ENCODE data around the gene GATAD2B. TPM values are rescaled to one million over a fixed set of nuclear protein-coding genes. Genes with fewer than 3 reads are reported as not detected.

GATAD2B gene
- 2.3 and 4.4 TPM in 2 replicates for total RNA-seq

DNA sequence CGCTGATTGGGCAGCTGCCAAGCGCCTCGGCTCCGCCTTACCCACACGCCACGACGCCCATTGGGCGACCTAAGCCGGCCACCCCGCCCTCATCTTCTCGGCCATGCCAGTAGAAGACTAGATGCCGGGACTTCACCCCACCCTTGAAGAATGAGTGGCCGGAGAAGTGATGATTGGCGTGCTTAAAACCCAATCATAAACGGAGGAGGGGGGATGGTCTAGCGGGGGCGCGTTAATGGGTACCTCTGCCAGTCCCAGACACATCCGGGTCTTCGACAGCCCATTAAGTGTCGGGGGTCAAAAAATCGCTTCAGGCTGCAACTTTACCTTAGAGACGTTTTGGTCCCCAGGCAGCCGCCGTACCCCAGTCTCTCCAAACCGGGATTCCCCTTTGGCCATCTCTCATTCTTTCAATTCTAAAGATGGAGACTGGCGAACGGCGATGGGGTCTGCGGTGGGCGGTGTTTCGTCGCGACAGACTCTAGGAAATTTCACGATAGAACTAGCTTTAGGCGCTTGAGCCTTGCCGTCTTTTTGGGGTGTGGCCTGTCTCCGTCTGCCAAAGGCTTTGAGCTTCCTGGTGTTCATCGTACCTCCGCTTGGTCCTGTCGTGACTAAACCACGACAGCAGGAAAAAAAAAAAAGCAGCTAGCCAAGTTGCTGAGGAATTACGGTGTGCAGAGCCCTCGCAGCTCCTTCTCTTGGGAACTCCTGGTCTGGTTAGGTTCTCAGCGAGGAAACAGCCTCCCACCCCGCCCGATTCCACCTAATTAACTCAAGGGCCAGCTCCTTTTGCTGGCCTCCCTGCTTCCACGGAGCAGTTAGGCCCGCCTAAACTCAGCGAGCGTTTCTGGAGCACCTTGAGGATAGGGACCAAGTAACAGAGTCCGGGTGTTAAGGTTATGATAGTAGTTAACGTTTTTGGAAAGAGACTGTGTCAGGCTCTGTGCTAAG is at the start of gene GATAD2B:
Gene GATAD2B (minus strand): TSS at position 1 of the 954 bp plus-strand sequence. CDS start 94,625 bp downstream, outside the sequence.

DNA sequence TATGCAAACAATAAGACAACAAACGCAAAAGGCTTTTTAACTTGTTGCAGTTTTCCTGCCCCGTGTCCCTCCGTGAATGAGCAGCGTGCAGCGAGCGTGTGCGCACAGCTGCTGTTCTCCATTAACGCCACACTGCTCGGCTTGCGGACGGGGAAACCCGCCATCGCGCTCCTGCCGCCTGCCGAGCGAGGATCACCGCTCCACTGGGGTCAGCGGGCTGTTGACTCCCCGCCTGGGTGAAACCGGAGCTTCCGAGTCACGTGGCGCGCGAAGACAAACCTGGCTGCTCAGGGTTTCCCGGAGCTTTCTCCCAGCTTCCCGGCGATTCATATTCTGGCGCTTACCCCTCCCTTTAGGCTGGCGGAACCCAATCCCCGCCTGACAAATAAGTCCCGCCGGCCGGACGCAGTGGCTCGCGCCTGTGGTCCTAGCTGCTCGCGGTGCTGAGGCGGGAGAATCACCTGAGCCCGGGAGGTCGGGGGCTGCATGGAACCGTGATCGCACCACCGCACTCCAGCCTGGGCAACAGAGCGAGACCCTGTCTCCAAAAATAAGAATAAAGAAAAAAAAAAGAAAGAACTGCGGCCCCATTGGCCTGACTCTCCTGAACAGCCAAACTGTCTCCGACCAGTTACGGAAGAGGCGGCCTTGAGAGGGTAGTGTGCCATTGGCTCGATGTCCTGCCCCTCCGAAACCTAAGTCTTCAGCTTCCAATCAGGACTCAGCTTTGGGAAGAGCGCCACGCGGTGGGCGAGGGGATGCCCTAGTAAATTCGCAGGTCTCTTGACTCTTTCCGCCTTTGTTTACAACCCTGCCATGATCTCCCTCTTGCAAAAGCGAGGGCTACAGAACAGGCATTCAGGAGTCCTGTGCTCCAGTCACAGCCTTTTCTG is 44.6 kb upstream of the GATAD2B start, which contains the start of gene CREB3L4:
Gene CREB3L4 (plus strand): TSS at position 796 of the 893 bp plus-strand sequence. CDS start 624 bp downstream, outside the sequence.

DNA sequence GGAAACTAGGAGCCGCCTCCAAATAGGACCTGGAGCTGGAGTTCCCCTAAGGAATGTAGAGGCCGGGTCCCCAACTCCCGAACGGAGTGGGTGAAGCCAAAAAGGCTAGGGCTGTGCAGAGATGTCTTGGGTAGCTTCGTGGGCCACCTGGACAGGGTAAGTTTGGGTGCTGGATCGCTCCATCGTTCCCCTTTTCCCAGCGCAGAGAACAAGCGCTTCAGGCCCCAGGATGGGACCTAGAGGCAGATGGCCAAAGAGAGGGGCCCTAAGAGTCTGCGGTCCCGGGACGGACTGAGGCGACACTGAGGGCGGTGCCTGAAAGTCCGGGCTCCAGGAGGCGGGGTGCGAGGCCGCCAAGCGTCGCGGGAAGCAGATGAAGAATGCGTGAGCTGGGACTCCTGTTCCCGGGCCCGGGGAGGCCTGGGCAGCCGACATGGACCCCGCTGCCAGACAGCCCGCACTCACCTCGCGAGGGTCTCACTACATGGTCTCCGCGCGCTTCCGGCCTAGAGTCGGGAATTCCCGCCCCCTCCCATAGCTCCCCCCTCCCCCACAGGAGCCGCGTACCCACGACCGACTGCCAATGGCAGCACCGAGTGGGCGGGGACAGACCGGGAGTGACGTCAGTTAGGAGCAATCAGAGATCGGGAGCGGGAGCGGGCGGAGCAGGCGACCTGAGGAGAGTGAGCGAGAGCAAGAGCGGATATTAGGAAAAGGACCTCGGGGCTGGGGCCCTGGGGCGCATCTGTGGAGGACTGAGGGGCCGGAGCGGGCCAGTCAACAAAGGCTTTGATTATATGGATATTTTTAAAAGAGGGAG is 40.5 kb upstream of the GATAD2B start, which contains the start of gene SLC39A1:
Gene SLC39A1 (minus strand): TSS at position 508 of the 820 bp plus-strand sequence. CDS start 822 bp downstream, outside the sequence.

DNA sequence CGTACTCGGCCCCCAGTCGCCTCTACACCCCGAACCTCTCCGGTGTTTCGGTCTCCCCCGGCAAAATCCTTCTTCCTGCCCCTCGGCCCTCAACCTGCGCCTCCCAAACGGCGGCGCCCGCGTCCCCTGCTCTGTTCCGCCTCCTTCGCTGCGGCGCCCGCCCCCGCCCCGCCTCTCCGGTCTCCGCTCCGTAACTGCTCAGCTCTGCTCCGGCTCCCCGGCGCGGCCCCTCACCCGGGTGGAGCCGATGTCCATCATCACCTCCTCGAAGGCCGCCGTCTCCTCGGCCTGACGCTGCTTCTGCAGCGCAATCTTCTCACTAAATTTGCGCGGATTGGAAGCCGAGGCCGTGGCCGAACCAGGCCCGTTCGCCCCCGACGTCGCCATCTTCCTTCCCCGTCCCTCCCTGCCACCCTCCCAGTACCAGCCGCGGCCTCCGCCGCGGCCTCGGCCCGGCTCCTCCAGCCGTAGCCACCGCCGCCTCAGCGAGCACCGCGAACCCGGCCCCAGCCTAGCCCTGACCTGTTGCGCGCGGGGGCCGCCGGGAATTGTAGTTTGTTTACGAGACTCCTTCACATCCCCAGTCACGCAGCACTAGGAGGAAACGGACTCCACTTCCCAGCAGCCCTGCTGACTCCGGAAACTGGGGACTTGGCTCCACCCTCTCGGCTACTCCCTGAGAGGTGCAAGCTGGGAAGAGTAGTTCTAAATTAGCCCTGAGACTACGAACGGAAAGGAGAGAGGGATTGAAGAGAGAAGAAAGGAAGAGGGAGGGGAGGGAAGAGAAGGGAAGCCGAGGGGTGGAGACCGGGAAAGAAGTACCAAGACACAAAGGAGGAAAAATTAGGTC is 35.6 kb upstream of the GATAD2B start, which contains the start of gene CRTC2:
Gene CRTC2 (minus strand): TSS at position 502 of the 850 bp plus-strand sequence. CDS start 115 bp downstream, at position 387.

DNA sequence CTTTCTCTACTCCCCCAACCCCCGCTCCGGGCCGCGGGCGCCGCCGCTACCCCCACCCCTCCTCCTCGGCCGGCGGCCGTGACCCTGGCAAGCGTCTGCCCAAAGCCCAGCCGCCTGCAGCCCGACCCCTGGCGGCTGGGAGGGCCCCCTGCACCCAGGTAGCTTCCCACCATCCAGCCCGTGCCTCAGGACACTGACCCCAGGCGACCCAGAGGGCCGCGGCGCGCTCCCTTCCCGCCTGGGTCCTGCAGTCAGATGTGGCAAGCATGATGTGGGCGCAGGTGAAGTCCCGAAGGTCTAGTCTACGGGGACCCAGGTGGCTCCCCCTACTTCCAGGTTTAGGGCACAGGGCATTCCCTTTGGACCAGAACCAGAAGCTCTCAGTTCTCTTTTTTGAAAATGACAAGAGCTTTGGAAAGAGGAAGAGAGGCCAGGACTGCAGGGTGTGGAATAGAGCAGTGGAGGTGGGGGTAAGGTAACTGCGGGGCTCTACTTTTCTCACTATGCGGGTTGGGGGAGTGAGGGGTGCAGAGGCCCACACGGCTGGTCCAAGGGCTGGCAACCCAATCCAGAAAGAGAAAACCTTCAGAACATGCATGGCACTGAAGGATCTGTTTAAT is 24.0 kb upstream of the GATAD2B start, which contains the start of gene DENND4B:
Gene DENND4B (minus strand): TSS at position 97 of the 620 bp plus-strand sequence. CDS start 2,344 bp downstream, outside the sequence.

DNA sequence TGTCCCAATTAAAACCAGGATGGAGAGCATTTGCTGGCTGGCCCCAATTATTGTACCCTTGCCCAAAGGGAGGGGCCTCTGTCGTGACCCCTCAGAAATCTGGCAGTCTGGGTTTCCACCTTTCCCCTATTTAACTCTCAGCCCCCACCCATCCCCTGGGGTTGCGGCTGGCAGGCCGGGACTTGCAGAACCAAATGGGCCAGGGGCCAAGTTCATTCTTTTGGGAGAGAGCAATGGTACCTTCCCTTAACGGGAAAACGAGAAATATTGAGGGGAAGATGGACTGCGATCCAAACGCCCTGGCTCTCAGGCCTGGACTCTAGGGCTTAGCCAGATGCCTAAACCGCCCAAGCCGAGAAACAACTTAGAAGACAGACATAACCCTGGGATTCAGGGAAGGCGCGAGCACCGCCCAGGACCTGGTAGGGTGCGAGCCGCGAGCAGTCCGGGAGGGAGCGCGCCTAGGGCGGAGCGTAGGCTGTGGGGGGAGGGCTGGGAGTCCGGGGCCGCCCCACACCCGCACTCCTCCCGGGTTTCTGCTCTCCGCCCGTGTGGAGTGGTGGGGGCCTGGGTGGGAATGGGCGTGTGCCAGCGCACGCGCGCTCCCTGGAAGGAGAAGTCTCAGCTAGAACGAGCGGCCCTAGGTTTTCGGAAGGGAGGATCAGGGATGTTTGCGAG is 147.9 kb downstream of the GATAD2B start, which contains the start of gene SLC27A3:
Gene SLC27A3 (plus strand): TSS at position 628 of the 678 bp plus-strand sequence. CDS start 91 bp downstream, outside the sequence.

Other genes with a start within 250 kb of the GATAD2B start
- 9.4 and 11.7 TPM in 2 replicates for gene NPR1, start 244.3 kb downstream of the GATAD2B start, total RNA-seq
- gene INTS3, start 194.9 kb downstream of the GATAD2B start, total RNA-seq, result 21.8 and 27.7 TPM in 2 replicates
- gene SLC27A3, start 147.6 kb downstream of the GATAD2B start, total RNA-seq, result 19.1 and 19.5 TPM in 2 replicates
- 6.8 and 7.4 TPM in 2 replicates for gene DENND4B, start 23.7 kb upstream of the GATAD2B start, total RNA-seq
- gene CRTC2, start 35.6 kb upstream of the GATAD2B start, total RNA-seq, result 7.2 and 13.1 TPM in 2 replicates
- 91.7 and 96.9 TPM in 2 replicates for gene SLC39A1, start 40.6 kb upstream of the GATAD2B start, total RNA-seq
- gene CREB3L4, start 44.9 kb upstream of the GATAD2B start, total RNA-seq, result 1.8 and 2.9 TPM in 2 replicates
- gene JTB, start 54.7 kb upstream of the GATAD2B start, total RNA-seq, result 208 and 220 TPM in 2 replicates
- gene RAB13, start 63.4 kb upstream of the GATAD2B start, total RNA-seq, result 52.4 and 54.3 TPM in 2 replicates
- gene RPS27, start 67.8 kb upstream of the GATAD2B start, total RNA-seq, result 2,395 and 2,737 TPM in 2 replicates
- not detected in 2 replicates for gene NUP210L, start 232.1 kb upstream of the GATAD2B start, total RNA-seq

All from cardiac atrium fibroblast (primary cell).